Skeletal muscle tissue (tissue), 4 donors: ENCODE data around the gene DOK6. TPM values are rescaled to one million over a fixed set of nuclear protein-coding genes. Genes with fewer than 3 reads are reported as not detected.

Source experiments
- H3K27ac ChIP-seq: one replicate; pipeline ENCODE4 v1.7.0; 2013; ENCODE audit warnings: mild to moderate bottlenecking, low read depth, low read length, inconsistent platforms
- H3K27me3 ChIP-seq, 3 donors: one replicate each; pipeline ENCODE4 v1.7.0; 2013; ENCODE audit warnings: low read length in 3 of 3; ENCODE audit not compliant: control insufficient read depth in 3 of 3, insufficient read depth in 3 of 3
- H3K36me3 ChIP-seq, 3 donors: one replicate each; pipeline ENCODE4 v1.7.0; 2013; ENCODE audit warnings: low read length in 3 of 3; ENCODE audit not compliant: control insufficient read depth in 3 of 3, insufficient read depth in 3 of 3
- H3K4me1 ChIP-seq, 3 donors: one replicate each; pipeline ENCODE4 v1.7.0; 2013; ENCODE audit warnings: low read length in 3 of 3, mild to moderate bottlenecking in 3 of 3; ENCODE audit not compliant: control insufficient read depth in 3 of 3, insufficient read depth in 3 of 3
- H3K4me3 ChIP-seq, 3 donors: one replicate each; pipeline ENCODE4 v1.7.0; 2013; ENCODE audit warnings: low read length in 3 of 3
- H3K9ac ChIP-seq, 3 donors: one replicate each; pipeline ENCODE4 v1.7.0; 2013; ENCODE audit warnings: low read length in 3 of 3, mild to moderate bottlenecking in 3 of 3, moderate library complexity in 2 of 3, low read depth in 1 of 3
- H3K9me3 ChIP-seq, 3 donors: one replicate each; pipeline ENCODE4 v1.7.0; 2013; ENCODE audit warnings: low read length in 3 of 3; ENCODE audit not compliant: control insufficient read depth in 3 of 3
- total RNA-seq: library from RNA; depleted of rRNA; stranded (reverse); fragments of >200 nt; gene quantifications from one replicate; pipeline ENCODE4 v1.2.3, GENCODE V29; 2014
- donor health status: Osteomylitis.

The DOK6 gene
- total RNA-seq, 1 donor from 2014 or later: 3.1 TPM

GRCh38 chr18:69708844-69709243 is 308.2 kb downstream of the DOK6 start:
- Histone ChIP-seq H3K9ac (no peak overlapping the region), H3K27me3 (no peaks in the 10 kb centered on the region), H3K4me3 (no peak overlapping the region), H3K27ac (no peak overlapping the region), H3K9me3 (peaks cover 0 to 2% (median 0%) of the 10 kb centered on the region in 3 donors), H3K36me3 (no peaks in the 10 kb centered on the region), H3K4me1 (no peaks in the 10 kb centered on the region)

- no peak overlapping the region for H3K27ac ChIP-seq
- H3K27me3 ChIP-seq: no peaks in the 10 kb centered on the region
- H3K4me1 ChIP-seq: no peaks in the 10 kb centered on the region
- no peak overlapping the region for H3K4me3 ChIP-seq
- no peak overlapping the region for H3K9ac ChIP-seq
- no peaks in the 10 kb centered on the region for H3K36me3 ChIP-seq
- peaks cover 2 to 13% (median 3%) of the 10 kb centered on the region in 3 donors for H3K9me3 ChIP-seq
Measured at GRCh38 chr18:69715191-69715795, 314.6 kb downstream of the DOK6 start.

- Histone ChIP-seq H3K27ac (no peak overlapping the region), H3K4me3 (no peak overlapping the region), H3K9ac (no peak overlapping the region), H3K27me3 (no peaks in the 10 kb centered on the region), H3K9me3 (peaks cover 2 to 13% (median 3%) of the 10 kb centered on the region in 3 donors), H3K36me3 (no peaks in the 10 kb centered on the region), H3K4me1 (no peaks in the 10 kb centered on the region)
Measured at GRCh38 chr18:69717586-69717985, 316.9 kb downstream of the DOK6 start.

GRCh38 chr18:69718912-69719547 is 318.3 kb downstream of the DOK6 start:
- Histone ChIP-seq H3K36me3 (no peaks in the 10 kb centered on the region), H3K9ac (no peak overlapping the region), H3K4me3 (no peak overlapping the region), H3K4me1 (no peaks in the 10 kb centered on the region), H3K27ac (no peak overlapping the region), H3K9me3 (peaks cover 2 to 13% (median 3%) of the 10 kb centered on the region in 3 donors), H3K27me3 (no peaks in the 10 kb centered on the region)

- peaks cover 2 to 13% (median 3%) of the 10 kb centered on the region in 3 donors for H3K9me3 ChIP-seq
- no peak overlapping the region for H3K27ac ChIP-seq
- H3K9ac ChIP-seq: no peak overlapping the region
- no peaks in the 10 kb centered on the region for H3K27me3 ChIP-seq
- no peaks in the 10 kb centered on the region for H3K4me1 ChIP-seq
- H3K36me3 ChIP-seq: no peaks in the 10 kb centered on the region
- no peak overlapping the region for H3K4me3 ChIP-seq
Measured at GRCh38 chr18:69720422-69720821, 319.7 kb downstream of the DOK6 start.

GRCh38 chr18:69723434-69723833 is 322.7 kb downstream of the DOK6 start:
- no peak overlapping the region for H3K9ac ChIP-seq
- no peak overlapping the region for H3K4me3 ChIP-seq
- H3K4me1 ChIP-seq: no peaks in the 10 kb centered on the region
- peaks cover 2 to 10% (median 3%) of the 10 kb centered on the region in 3 donors for H3K9me3 ChIP-seq
- no peak overlapping the region for H3K27ac ChIP-seq
- no peaks in the 10 kb centered on the region for H3K27me3 ChIP-seq
- no peaks in the 10 kb centered on the region for H3K36me3 ChIP-seq

- H3K9ac ChIP-seq: no peak overlapping the region
- H3K9me3 ChIP-seq: no peaks in the 10 kb centered on the region
- no peak overlapping the region for H3K4me3 ChIP-seq
- no peaks in the 10 kb centered on the region for H3K36me3 ChIP-seq
- H3K27ac ChIP-seq: no peak overlapping the region
- H3K4me1 ChIP-seq: no peaks in the 10 kb centered on the region
- no peaks in the 10 kb centered on the region for H3K27me3 ChIP-seq
Measured at GRCh38 chr18:69725009-69725408, 324.3 kb downstream of the DOK6 start.

GRCh38 chr18:69725855-69726508 is 325.3 kb downstream of the DOK6 start:
- no peak overlapping the region for H3K27ac ChIP-seq
- H3K9me3 ChIP-seq: no peaks in the 10 kb centered on the region
- no peak overlapping the region for H3K4me3 ChIP-seq
- no peaks in the 10 kb centered on the region for H3K36me3 ChIP-seq
- no peaks in the 10 kb centered on the region for H3K4me1 ChIP-seq
- H3K9ac ChIP-seq: no peak overlapping the region
- no peaks in the 10 kb centered on the region for H3K27me3 ChIP-seq

GRCh38 chr18:69727912-69728572 is 327.4 kb downstream of the DOK6 start:
- H3K27me3 ChIP-seq: no peaks in the 10 kb centered on the region
- no peaks in the 10 kb centered on the region for H3K36me3 ChIP-seq

GRCh38 chr18:69730664-69731063 is 330.0 kb downstream of the DOK6 start:
- no peak overlapping the region for H3K27ac ChIP-seq
- no peak overlapping the region for H3K9ac ChIP-seq
- no peaks in the 10 kb centered on the region for H3K9me3 ChIP-seq
- no peaks in the 10 kb centered on the region for H3K36me3 ChIP-seq
- H3K4me1 ChIP-seq: no peaks in the 10 kb centered on the region
- no peaks in the 10 kb centered on the region for H3K27me3 ChIP-seq
- no peak overlapping the region for H3K4me3 ChIP-seq

More at GRCh38 chr18:69727912-69728572, 327.4 kb downstream of the DOK6 start:
- H3K9ac ChIP-seq: no peak overlapping the region
- H3K4me1 ChIP-seq: no peaks in the 10 kb centered on the region
- H3K4me3 ChIP-seq: no peak overlapping the region
- H3K9me3 ChIP-seq: no peaks in the 10 kb centered on the region
- H3K27ac ChIP-seq: no peak overlapping the region
